Stimulated activated CD8-positive, alpha-beta memory T cell treated with anti-CD3 and anti-CD28 coated beads, Interleukin-4, amount 100 ng/mL, for 48 hours (primary cell): ENCODE results near the gene CIDEB.

Experiments
- DNase-seq: peaks from one replicate; pipeline ENCODE4 v3.0.0-alpha.2; 2020

The CIDEB gene

GRCh38 chr14:24331731-24332267 is 24.0 kb upstream of the CIDEB start:
- DNase-seq = no peak

- no peak for DNase-seq
Measured at GRCh38 chr14:24330973-24331674, 23.3 kb upstream of the CIDEB start.

- DNase-seq = peak; percentile 75
Measured at GRCh38 chr14:24329736-24330135, 22.0 kb upstream of the CIDEB start.

GRCh38 chr14:24329073-24329663 is 21.4 kb upstream of the CIDEB start:
- DNase-seq = no peak

- DNase-seq = peak; percentile 54
Measured at GRCh38 chr14:24327914-24328313, 20.1 kb upstream of the CIDEB start.

GRCh38 chr14:24327303-24327702 is 19.5 kb upstream of the CIDEB start:
- no peak for DNase-seq

- DNase-seq = no peak
Measured at GRCh38 chr14:24325963-24326362, 18.2 kb upstream of the CIDEB start.

GRCh38 chr14:24325041-24325530 is 17.3 kb upstream of the CIDEB start:
- no peak for DNase-seq

GRCh38 chr14:24324024-24324423 is 16.2 kb upstream of the CIDEB start:
- DNase-seq = no peak

- DNase-seq = no peak
Measured at GRCh38 chr14:24323341-24323740, 15.6 kb upstream of the CIDEB start.

- no peak for DNase-seq
Measured at GRCh38 chr14:24322672-24323071, 14.9 kb upstream of the CIDEB start.

- DNase-seq = no peak
Measured at GRCh38 chr14:24321212-24321975, 13.6 kb upstream of the CIDEB start.

GRCh38 chr14:24317141-24317928 is 9.6 kb upstream of the CIDEB start:
- no peak for DNase-seq

GRCh38 chr14:24316597-24316950 is 8.8 kb upstream of the CIDEB start:
- no peak for DNase-seq

GRCh38 chr14:24315807-24316596 is 8.2 kb upstream of the CIDEB start:
- no peak for DNase-seq

GRCh38 chr14:24315243-24315806 is 7.5 kb upstream of the CIDEB start:
- no peak for DNase-seq

GRCh38 chr14:24314377-24315193 is 6.8 kb upstream of the CIDEB start:
- no peak for DNase-seq

GRCh38 chr14:24313913-24314312 is 6.1 kb upstream of the CIDEB start:
- DNase-seq = no peak

GRCh38 chr14:24312736-24313507 is 5.1 kb upstream of the CIDEB start:
- DNase-seq = no peak
